NCI-H1105 (cell line): Measurements from ENCODE around the gene MC2R.
"Not testable (repeated sequence)": the region's sequence is repeated elsewhere in the genome, so short reads cannot be mapped to it uniquely, and the experiment has no call there.

Experiments used
- DNase-seq: peaks from one replicate; lab custom pipeline; 2025; lab: John Stamatoyannopoulos, UW

The MC2R gene

DNA sequence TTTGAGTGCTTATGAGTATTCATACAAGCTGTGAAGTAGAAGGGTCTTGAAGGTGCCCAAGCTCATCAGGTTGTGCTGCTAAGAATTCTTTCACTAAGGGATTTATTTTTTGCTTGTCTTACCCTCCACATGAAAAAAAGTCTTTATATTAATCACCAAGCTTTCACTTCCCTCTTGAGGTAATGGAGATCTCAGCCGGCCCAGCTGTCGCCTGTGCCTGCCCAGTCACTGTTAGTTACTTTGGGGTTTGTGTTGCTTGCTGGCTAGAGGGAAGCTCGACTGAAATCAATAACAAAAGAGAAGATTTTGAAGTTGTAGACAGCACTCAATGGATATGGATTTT, 21.9 kb downstream of the MC2R start:
- no peak for DNase-seq

GRCh38 chr18:13892098-13892497, 23.2 kb downstream of the MC2R start:
- no peak for DNase-seq

- no peak for DNase-seq
Measured at GRCh38 chr18:13890761-13891361, 24.5 kb downstream of the MC2R start.

DNA sequence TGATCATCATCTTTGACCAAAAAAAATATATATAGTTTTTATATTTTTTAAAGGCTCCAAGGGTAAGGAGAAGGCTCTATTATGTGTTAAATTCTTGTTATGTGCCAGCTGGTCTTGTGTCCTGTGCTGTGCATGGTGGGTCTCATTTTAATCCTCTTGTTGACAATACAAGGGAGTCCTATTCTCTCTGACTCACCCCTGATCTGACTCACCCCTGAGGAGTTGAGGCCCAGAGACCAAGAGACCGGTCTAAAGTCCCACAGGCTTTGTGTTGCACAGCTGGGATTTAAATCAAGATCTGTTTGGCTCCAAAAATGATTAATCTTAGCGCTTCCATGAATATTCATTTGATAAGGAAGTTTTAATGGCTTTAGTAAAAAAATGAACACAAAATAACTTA, 25.7 kb downstream of the MC2R start:
- no peak for DNase-seq

GRCh38 chr18:13888191-13888716, 27.1 kb downstream of the MC2R start:
- DNase-seq, result no peak

GRCh38 chr18:13885009-13885408, 30.3 kb downstream of the MC2R start:
- DNase-seq, result no peak

DNA sequence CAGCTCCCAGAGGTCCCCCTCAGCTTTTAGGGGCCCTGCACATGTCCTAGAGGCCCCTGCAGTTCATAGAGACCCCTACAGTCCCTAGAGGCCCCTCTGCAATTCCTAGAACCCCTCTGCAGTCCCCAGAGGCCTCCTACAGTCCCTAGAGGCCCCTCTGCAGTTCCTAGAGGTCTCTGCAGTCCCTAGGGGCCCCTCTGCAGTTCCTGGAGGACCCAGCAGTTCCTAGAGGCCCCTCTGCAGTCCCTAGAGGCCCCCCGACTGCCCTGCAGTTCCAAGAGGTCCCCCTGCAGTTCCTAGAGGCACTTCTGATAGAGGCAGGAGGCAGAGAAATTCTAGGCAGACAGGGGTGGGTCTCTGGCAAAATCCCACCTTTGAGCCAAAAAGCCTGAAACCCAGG, 35.4 kb downstream of the MC2R start:
- DNase-seq, result no peak

DNA sequence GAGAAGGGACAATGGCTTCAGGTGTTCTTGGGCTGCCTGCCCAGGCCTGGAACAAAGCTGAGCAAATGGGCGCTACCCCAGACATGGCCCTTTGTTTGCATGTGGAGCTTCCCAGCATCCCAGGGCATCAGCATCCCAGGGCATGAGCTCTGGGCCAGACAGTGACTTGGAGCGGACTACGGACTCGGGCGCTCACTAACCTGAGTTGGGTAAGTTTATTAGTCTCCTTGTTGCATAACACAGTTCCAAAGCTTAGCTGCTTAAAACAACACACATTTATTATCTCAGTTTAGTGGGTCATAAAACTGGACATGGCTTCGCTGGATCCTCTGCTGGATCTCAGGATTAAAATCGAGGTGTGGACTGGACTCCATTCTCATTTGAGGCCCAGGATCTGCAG, 35.8 kb downstream of the MC2R start:
- DNase-seq, result no peak

DNA sequence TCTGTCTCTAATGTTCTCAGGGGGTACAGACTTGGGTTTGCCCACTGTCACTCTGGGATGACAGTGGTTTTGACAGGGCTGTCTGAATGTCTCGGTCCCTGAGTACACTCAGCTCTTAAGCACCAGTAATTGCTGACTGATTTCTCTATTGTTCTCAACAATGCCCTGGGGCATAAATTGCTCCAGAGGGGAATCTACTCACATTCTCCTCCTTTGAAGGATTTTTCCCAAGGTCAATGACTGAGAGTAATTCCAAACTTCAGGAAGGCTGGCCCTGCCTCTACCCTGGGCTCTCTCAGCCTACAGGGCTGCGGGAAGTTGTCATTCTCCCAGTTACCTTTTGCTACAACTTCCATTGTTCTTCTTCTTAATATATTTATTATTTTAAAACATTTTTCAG, 36.5 kb downstream of the MC2R start:
- no peak for DNase-seq

GRCh38 chr18:13877157-13877556, 38.2 kb downstream of the MC2R start:
- DNase-seq, result no peak

DNA sequence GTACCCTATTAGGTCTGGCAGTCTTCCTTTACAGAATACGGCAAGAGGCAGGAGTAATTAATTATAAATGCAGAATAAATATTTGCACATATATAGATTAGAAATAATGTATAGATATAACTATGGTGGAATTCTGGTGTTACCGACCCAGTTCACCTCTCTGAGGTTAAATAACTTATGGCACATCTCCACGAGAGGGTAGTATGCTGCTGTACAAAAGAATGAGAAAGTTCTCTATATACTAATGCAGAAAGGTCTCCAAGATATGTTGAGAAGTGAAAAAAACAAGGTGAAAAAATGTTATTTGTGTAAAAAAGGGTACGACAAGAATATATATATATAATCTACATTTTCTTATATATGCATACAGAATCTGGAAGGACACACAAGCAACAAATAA, 40.8 kb downstream of the MC2R start:
- DNase-seq, result no peak

DNA sequence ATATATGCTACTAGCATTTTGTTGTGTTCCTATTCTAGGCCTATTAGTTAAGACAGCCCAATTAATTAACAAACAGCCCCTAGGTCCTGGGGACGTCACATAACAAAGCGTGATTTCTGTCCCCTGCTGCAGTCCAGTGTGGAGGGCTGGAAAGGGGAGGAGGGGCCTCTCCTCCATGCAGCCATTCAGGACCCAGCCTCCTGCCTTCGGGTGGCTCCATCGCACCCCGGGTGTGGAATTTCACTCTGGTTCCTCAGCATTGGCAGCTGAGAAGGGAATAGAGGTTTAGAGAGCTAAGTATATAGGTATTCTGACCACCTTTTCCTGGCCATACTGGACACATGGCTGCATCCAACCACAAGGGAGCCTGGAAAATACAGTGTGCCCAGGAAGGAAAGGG, 42.4 kb downstream of the MC2R start:
- no peak for DNase-seq

DNA sequence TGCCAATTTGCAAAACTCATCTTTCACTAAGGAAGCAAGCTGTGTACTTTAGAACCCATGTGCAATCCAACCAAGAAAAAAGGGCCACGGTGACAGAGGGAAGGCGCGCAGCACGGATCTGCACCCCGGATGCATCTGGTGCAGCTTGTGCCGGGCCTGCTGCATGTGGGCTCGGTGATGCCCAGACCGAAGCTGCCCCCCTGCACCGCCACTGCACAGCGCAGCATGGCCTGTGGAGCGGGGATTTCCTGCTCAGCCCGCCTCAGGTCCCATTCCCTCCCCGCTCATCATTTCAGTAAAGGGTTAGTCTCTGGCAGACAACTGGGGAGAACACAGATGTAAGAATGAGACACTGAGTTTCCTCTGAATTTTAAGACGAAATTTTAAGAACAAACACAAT, 43.0 kb downstream of the MC2R start:
- DNase-seq, result no peak

DNA sequence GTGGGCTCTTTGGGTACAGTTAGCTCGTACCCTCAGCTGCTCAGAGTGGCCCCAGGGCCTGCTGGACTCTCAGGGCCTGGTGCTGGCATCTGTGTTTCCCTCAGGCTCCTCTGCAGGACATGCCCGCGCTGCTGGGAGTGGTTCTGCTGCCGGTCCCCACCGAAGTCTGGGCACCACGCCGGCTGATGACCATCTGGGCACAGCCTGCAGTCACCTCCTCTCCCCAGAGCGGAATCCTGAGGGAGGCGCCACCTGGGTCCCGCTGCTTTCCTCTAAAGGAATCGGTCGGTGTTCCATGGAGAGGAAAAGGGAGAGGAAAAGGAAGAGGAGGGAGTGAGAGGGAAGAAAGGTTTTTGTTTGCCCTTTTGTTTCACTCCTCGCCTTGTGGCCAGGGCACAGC, 43.6 kb downstream of the MC2R start:
- no peak for DNase-seq

- DNase-seq, result no peak
Measured at GRCh38 chr18:13868501-13869271, 46.6 kb downstream of the MC2R start.

- DNase-seq, result not testable (repeated sequence)
Measured at GRCh38 chr18:13862898-13863297, 52.4 kb downstream of the MC2R start.

DNA sequence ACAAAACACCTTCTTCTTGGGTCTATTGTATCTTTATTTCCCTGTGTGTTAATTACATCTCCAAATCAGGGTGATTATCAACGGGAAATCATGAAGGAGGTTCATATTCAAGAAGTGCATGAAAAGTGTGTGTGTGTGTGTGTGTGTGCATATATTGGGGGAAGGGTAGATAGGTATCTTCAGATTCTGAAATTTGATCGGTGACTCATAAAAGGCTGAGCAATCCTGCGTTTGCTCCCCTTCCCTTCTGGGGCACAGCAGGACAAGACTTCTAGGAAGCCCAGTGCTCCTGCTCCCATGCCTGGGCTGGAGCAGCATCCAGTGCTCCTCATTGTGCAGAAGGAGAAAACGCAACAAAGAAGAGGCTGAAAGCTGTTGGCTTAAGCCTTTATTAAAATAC, 65.5 kb downstream of the MC2R start:
- DNase-seq, result no peak

- DNase-seq, result no peak
Measured at GRCh38 chr18:13836559-13836958, 78.8 kb downstream of the MC2R start.

DNA sequence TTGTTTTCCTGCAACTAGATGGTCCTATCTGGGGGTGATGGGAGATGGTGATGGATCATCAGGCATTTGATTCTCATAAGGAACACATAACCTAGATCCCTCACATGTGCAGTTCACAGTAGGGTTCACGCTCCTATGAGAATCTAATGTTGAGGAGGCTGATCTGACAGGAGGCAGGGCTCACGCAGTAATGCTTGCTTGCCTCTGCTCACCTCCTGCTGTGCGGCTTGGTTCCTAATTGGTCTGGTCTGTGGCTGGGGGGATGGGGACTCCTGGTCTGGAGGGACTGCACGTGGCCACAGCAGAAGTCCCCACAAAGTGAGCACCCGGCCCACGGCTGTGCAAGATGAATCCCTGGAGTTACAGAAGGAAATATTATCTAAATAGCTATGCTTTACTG, 80.1 kb downstream of the MC2R start:
- no peak for DNase-seq

GRCh38 chr18:13834496-13835015, 80.8 kb downstream of the MC2R start:
- no peak for DNase-seq
